Loucy (cell line): ENCODE results near the gene CAMSAP1.

ENCODE experiments used
- H2AFZ ChIP-seq: fragments of 200-600 bp; sonication (generic); 2 replicates; pipeline ENCODE4 v1.6.0; 2016; ENCODE audit warnings: antibody characterized with exemption, mild to moderate bottlenecking, low read length, moderate library complexity
- H3F3A ChIP-seq: fragments of 200-600 bp; 2 replicates; pipeline ENCODE4 v1.6.0; 2016; ENCODE audit warnings: antibody characterized with exemption, low read depth, mild to moderate bottlenecking
- H3K27me3 ChIP-seq: fragments of 200-600 bp; sonication (generic); 2 replicates; pipeline ENCODE4 v1.6.1; 2014; ENCODE audit warnings: low read length, mild to moderate bottlenecking; ENCODE audit not compliant: insufficient read depth, poor library complexity, severe bottlenecking
- H3K36me3 ChIP-seq: fragments of 200-600 bp; sonication (generic); 2 replicates; pipeline ENCODE4 v1.6.1; 2016; ENCODE audit warnings: low read length; ENCODE audit not compliant: insufficient read depth
- H3K4me1 ChIP-seq: fragments of 200-600 bp; sonication (generic); 2 replicates; pipeline ENCODE4 v1.5.1; 2014; ENCODE audit warnings: low read length, mild to moderate bottlenecking; ENCODE audit not compliant: insufficient read depth, poor library complexity, severe bottlenecking
- H3K4me2 ChIP-seq: fragments of 200-600 bp; sonication (generic); 2 replicates; pipeline ENCODE4 v1.6.0; 2014; ENCODE audit warnings: antibody characterized with exemption, low read length, low read depth, mild to moderate bottlenecking; ENCODE audit not compliant: poor library complexity, severe bottlenecking
- H3K4me3 ChIP-seq: fragments of 200-600 bp; sonication (generic); 2 replicates; pipeline ENCODE4 v1.5.1; 2014; ENCODE audit warnings: low read length, mild to moderate bottlenecking, mixed read lengths; ENCODE audit not compliant: poor library complexity, severe bottlenecking
- H3K79me2 ChIP-seq: fragments of 200-600 bp; sonication (generic); 2 replicates; pipeline ENCODE4 v1.6.1; 2014; ENCODE audit warnings: low read length; ENCODE audit not compliant: insufficient read depth
- H3K9ac ChIP-seq: fragments of 200-600 bp; sonication (generic); 2 replicates; pipeline ENCODE4 v1.6.0; 2014; ENCODE audit warnings: mild to moderate bottlenecking, low read depth, low read length, moderate library complexity; ENCODE audit not compliant: poor library complexity, severe bottlenecking
- H3K9me2 ChIP-seq: fragments of 200-600 bp; sonication (generic); replicated peaks from 2 replicates; pipeline ENCODE4 v1.6.1; 2016; ENCODE audit warnings: low read depth, low read length, mixed read lengths
- H3K9me3 ChIP-seq: fragments of 200-600 bp; sonication (generic); 2 replicates; pipeline ENCODE4 v1.6.1; 2014; ENCODE audit warnings: mild to moderate bottlenecking, antibody characterized with exemption, low read length, low read depth; ENCODE audit not compliant: insufficient read depth
- H4K20me1 ChIP-seq: fragments of 200-600 bp; sonication (generic); 2 replicates; pipeline ENCODE4 v1.6.0; 2014; ENCODE audit warnings: antibody characterized with exemption, low read length, mild to moderate bottlenecking; ENCODE audit not compliant: insufficient read depth, poor library complexity, severe bottlenecking
- EZH2phosphoT487 ChIP-seq: fragments of 200-600 bp; IDR thresholded peaks from 2 replicates; pipeline ENCODE4 v1.6.1; 2018; ENCODE audit warnings: antibody characterized with exemption, mild to moderate bottlenecking, moderate library complexity, borderline replicate concordance
- TF ChIP-seq, protein P1 (sequence below): fragments of 200-600 bp; sonication (generic); conservative IDR thresholded peaks from 2 replicates; pipeline ENCODE4 v1.5.1; 2014; ENCODE audit warnings: mild to moderate bottlenecking, antibody characterized with exemption, low read length

Gene CAMSAP1

GRCh38 chr9:135795391-135795790, 112.0 kb downstream of the CAMSAP1 start:
- Histone ChIP-seq H3K9me3 (no peaks in the 10 kb centered on the region), H3K36me3 (no peaks in the 10 kb centered on the region), H2AFZ (no peak overlapping the region), H3K4me2 (no peak overlapping the region), H3K4me3 (no peak overlapping the region), H4K20me1 (no peaks in the 10 kb centered on the region), H3K9ac (no peak overlapping the region), H3K9me2 (no peaks in the 10 kb centered on the region), H3F3A (no peaks in the 10 kb centered on the region), H3K27me3 (no peaks in the 10 kb centered on the region), H3K4me1 (peaks cover 3% of the 10 kb centered on the region), H3K79me2 (no peaks in the 10 kb centered on the region)
- TF ChIP-seq, protein P1, sequence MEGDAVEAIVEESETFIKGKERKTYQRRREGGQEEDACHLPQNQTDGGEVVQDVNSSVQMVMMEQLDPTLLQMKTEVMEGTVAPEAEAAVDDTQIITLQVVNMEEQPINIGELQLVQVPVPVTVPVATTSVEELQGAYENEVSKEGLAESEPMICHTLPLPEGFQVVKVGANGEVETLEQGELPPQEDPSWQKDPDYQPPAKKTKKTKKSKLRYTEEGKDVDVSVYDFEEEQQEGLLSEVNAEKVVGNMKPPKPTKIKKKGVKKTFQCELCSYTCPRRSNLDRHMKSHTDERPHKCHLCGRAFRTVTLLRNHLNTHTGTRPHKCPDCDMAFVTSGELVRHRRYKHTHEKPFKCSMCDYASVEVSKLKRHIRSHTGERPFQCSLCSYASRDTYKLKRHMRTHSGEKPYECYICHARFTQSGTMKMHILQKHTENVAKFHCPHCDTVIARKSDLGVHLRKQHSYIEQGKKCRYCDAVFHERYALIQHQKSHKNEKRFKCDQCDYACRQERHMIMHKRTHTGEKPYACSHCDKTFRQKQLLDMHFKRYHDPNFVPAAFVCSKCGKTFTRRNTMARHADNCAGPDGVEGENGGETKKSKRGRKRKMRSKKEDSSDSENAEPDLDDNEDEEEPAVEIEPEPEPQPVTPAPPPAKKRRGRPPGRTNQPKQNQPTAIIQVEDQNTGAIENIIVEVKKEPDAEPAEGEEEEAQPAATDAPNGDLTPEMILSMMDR: no peak
- TF ChIP-seq EZH2phosphoT487: no peak

- Histone ChIP-seq H3K9ac (no peak overlapping the region), H3K36me3 (no peaks in the 10 kb centered on the region)
Measured at GRCh38 chr9:135794361-135794885, 112.9 kb downstream of the CAMSAP1 start.

GRCh38 chr9:135794057-135794335, 113.3 kb downstream of the CAMSAP1 start:
- Histone ChIP-seq H3K4me3 (no peak overlapping the region), H3K36me3 (no peaks in the 10 kb centered on the region), H3K4me1 (peaks cover 3% of the 10 kb centered on the region), H3K9ac (no peak overlapping the region), H3K9me2 (no peaks in the 10 kb centered on the region), H3K79me2 (no peaks in the 10 kb centered on the region), H4K20me1 (no peaks in the 10 kb centered on the region), H3K27me3 (no peaks in the 10 kb centered on the region), H3F3A (no peaks in the 10 kb centered on the region), H3K9me3 (no peaks in the 10 kb centered on the region), H3K4me2 (no peak overlapping the region), H2AFZ (no peak overlapping the region)
- TF ChIP-seq EZH2phosphoT487: no peak
- TF ChIP-seq, protein P1: no peak

More at GRCh38 chr9:135794361-135794885, 112.9 kb downstream of the CAMSAP1 start:
- no peaks in the 10 kb centered on the region for H4K20me1 ChIP-seq
- H3K9me3 ChIP-seq: no peaks in the 10 kb centered on the region
- no peak overlapping the region for H3K4me2 ChIP-seq
- H3K4me3 ChIP-seq: no peak overlapping the region
- H3K9me2 ChIP-seq: no peaks in the 10 kb centered on the region
- no peak for TF ChIP-seq EZH2phosphoT487
- TF ChIP-seq, protein P1: no peak
- no peaks in the 10 kb centered on the region for H3K79me2 ChIP-seq
- no peaks in the 10 kb centered on the region for H3F3A ChIP-seq
- peaks cover 3% of the 10 kb centered on the region for H3K4me1 ChIP-seq
- no peak overlapping the region for H2AFZ ChIP-seq
- H3K27me3 ChIP-seq: no peaks in the 10 kb centered on the region
